RWPE2 (cell line): ENCODE measurements around the gene USP32.

ENCODE experiments used
- ATAC-seq: fragments of 200-7000 bp; cut with Tn5 transposase; 3 replicates; pipeline ENCODE4 v1.9.1; 2021; ENCODE audit warnings: low read depth
- DNase-seq: peaks from one replicate; pipeline ENCODE4 v3.0.0-alpha.2; 2020; ENCODE audit warnings: low spot score
- H3K27ac ChIP-seq: fragments of 450-650 bp; 2 replicates; pipeline ENCODE4 v1.5.1; 2017; ENCODE audit warnings: mild to moderate bottlenecking; ENCODE audit not compliant: poor library complexity, severe bottlenecking
- H3K27me3 ChIP-seq: fragments of 250-450 bp; sonication (Bioruptor Pico); 2 replicates; pipeline ENCODE4 v1.5.1; 2021; ENCODE audit warnings: mild to moderate bottlenecking, moderate library complexity; ENCODE audit not compliant: insufficient read depth, poor library complexity, severe bottlenecking
- H3K36me3 ChIP-seq: fragments of 250-450 bp; sonication (Bioruptor Pico); 2 replicates; pipeline ENCODE4 v1.5.1; 2020; ENCODE audit warnings: low read depth, mild to moderate bottlenecking, moderate library complexity
- H3K4me1 ChIP-seq: fragments of 250-450 bp; sonication (Bioruptor Pico); 2 replicates; pipeline ENCODE4 v1.5.1; 2021; ENCODE audit warnings: mild to moderate bottlenecking, moderate library complexity; ENCODE audit not compliant: insufficient read depth, poor library complexity, severe bottlenecking
- H3K4me3 ChIP-seq: fragments of 250-450 bp; sonication (Bioruptor Pico); 2 replicates; pipeline ENCODE4 v1.5.1; 2021; ENCODE audit warnings: mild to moderate bottlenecking, moderate library complexity; ENCODE audit not compliant: severe bottlenecking
- H3K9me3 ChIP-seq: fragments of 250-450 bp; sonication (Bioruptor Pico); 2 replicates; pipeline ENCODE4 v1.5.1; 2021; ENCODE audit warnings: mild to moderate bottlenecking, moderate library complexity; ENCODE audit not compliant: severe bottlenecking
- CTCF ChIP-seq: fragments of 450-650 bp; IDR thresholded peaks from one replicate; pipeline ENCODE4 v1.5.1; 2017; ENCODE audit warnings: mild to moderate bottlenecking, moderate library complexity; ENCODE audit not compliant: poor library complexity, severe bottlenecking

The USP32 gene

GRCh38 chr17:60325730-60326524 is 66.0 kb downstream of the USP32 start:
- no peak overlapping the region for H3K27ac ChIP-seq
- H3K36me3 ChIP-seq: no peaks in the 10 kb centered on the region; the same call in 1 of the 2 replicates
- DNase-seq (no peak), ATAC-seq (no peak)
- no peaks in the 10 kb centered on the region for H3K9me3 ChIP-seq
- no peaks in the 10 kb centered on the region for H3K27me3 ChIP-seq
- no peak overlapping the region for H3K4me3 ChIP-seq
- peaks cover 6% of the 10 kb centered on the region for H3K4me1 ChIP-seq
- TF ChIP-seq CTCF: no peak

- H3K9me3 ChIP-seq: no peaks in the 10 kb centered on the region
- H3K27ac ChIP-seq: no peak overlapping the region
- H3K4me3 ChIP-seq: no peak overlapping the region
- H3K4me1 ChIP-seq: peaks cover 6% of the 10 kb centered on the region
- ATAC-seq: no peak
- H3K27me3 ChIP-seq: no peaks in the 10 kb centered on the region
- DNase-seq: no peak
- no peak for TF ChIP-seq CTCF
- no peaks in the 10 kb centered on the region; the same call in 1 of the 2 replicates for H3K36me3 ChIP-seq
These were observed 68.2 kb downstream of the USP32 start for GRCh38 chr17:60323754-60324153.

- Histone ChIP-seq H3K4me3 (no peak overlapping the region), H3K36me3 (peaks cover 4% of the 10 kb centered on the region), H3K4me1 (peaks cover 6% of the 10 kb centered on the region), H3K27me3 (no peaks in the 10 kb centered on the region), H3K9me3 (no peaks in the 10 kb centered on the region), H3K27ac (no peak overlapping the region)
- DNase-seq: no peak
- ATAC-seq: no peak
- TF ChIP-seq CTCF: no peak
These were observed 69.9 kb downstream of the USP32 start for GRCh38 chr17:60322056-60322387.

- no peak overlapping the region for H3K27ac ChIP-seq
- ATAC-seq: no peak
- H3K36me3 ChIP-seq: peaks cover 4% of the 10 kb centered on the region; the same call in 1 of the 2 replicates
- H3K27me3 ChIP-seq: no peaks in the 10 kb centered on the region
- DNase-seq: no peak
- no peaks in the 10 kb centered on the region for H3K9me3 ChIP-seq
- no peak overlapping the region for H3K4me3 ChIP-seq
- peaks cover 6% of the 10 kb centered on the region for H3K4me1 ChIP-seq
- no peak for TF ChIP-seq CTCF
These were observed 70.4 kb downstream of the USP32 start for GRCh38 chr17:60321336-60322055.

GRCh38 chr17:60318830-60319229 is 73.1 kb downstream of the USP32 start:
- H3K4me3 ChIP-seq: no peak overlapping the region
- H3K36me3 ChIP-seq: peaks cover 4% of the 10 kb centered on the region; the same call in 1 of the 2 replicates
- DNase-seq: no peak
- TF ChIP-seq CTCF: no peak
- no peaks in the 10 kb centered on the region for H3K27me3 ChIP-seq
- peaks cover 6% of the 10 kb centered on the region for H3K4me1 ChIP-seq
- H3K9me3 ChIP-seq: no peaks in the 10 kb centered on the region
- no peak for ATAC-seq
- H3K27ac ChIP-seq: no peak overlapping the region
